H1 (cell line): ENCODE data around the gene HDAC9. TPM values are rescaled to one million over a fixed set of nuclear protein-coding genes. Genes with fewer than 3 reads are reported as not detected.

Source experiments
- CTCF ChIA-PET: fragments of 300-600 bp; sonication (Branson Sonifier 250); formaldehyde crosslinking; loops from one replicate; lab custom pipeline; 2021; ENCODE audit not compliant: partially characterized antibody; lab: Charles Lee
- POLR2A ChIA-PET: fragments of 300-600 bp; sonication (Branson Sonifier 250); formaldehyde crosslinking; loops from one replicate; lab custom pipeline; 2021; ENCODE audit warnings: inconsistent platforms; ENCODE audit not compliant: partially characterized antibody; lab: Charles Lee
- DNase-seq, 2 experiments: peaks; one replicate each; pipeline versions ENCODE4 v3.0.0 to v3.0.0-alpha.2; 2010 to 2022; ENCODE audit warnings: low spot score in 2 of 2, low read depth in 1 of 2, mixed read lengths in 1 of 2
- FAIRE-seq: peaks from 2 replicates; lab custom pipeline; 2011; peaks lifted over from hg19 to GRCh38; lab: Jason Lieb, UNC
- H2AFZ ChIP-seq: 2 replicates; pipeline ENCODE4 v1.8.1; 2012; ENCODE audit warnings: low read length, inconsistent platforms
- H2AK5ac ChIP-seq: 2 replicates; pipeline ENCODE4 v1.6.1; 2013; ENCODE audit warnings: low read depth, low read length
- H2BK120ac ChIP-seq: replicated peaks from 2 replicates; pipeline ENCODE3; 2013; ENCODE audit warnings: low read depth, low read length, inconsistent platforms
- H2BK12ac ChIP-seq: 2 replicates; pipeline ENCODE4 v1.6.1; 2013; ENCODE audit warnings: low read depth, low read length
- H2BK15ac ChIP-seq: 2 replicates; pipeline ENCODE4 v1.6.1; 2013; ENCODE audit warnings: low read length
- H2BK20ac ChIP-seq: 2 replicates; pipeline ENCODE4 v1.6.1; 2013; ENCODE audit warnings: low read length
- H2BK5ac ChIP-seq: 2 replicates; pipeline ENCODE4 v1.6.1; 2013; ENCODE audit warnings: low read depth, low read length
- H3K14ac ChIP-seq: 2 replicates; pipeline ENCODE4 v1.6.1; 2013; ENCODE audit warnings: inconsistent platforms; ENCODE audit not compliant: insufficient read length
- H3K18ac ChIP-seq: 2 replicates; pipeline ENCODE4 v1.6.1; 2013; ENCODE audit warnings: low read length; ENCODE audit errors: extremely low read depth
- H3K23ac ChIP-seq: 2 replicates; pipeline ENCODE4 v1.6.1; 2013; ENCODE audit warnings: inconsistent platforms; ENCODE audit not compliant: insufficient read length
- H3K23me2 ChIP-seq: 2 replicates; pipeline ENCODE4 v1.6.1; 2013; ENCODE audit warnings: low read depth, low read length
- H3K27ac ChIP-seq: 2 replicates; pipeline ENCODE4 v1.6.1; 2011; ENCODE audit warnings: low read depth, low read length, inconsistent platforms
- H3K27me3 ChIP-seq, 4 experiments: replicated peaks in 1 of 4; 1 replicate in 1 of 4; 2 replicates in 3 of 4; pipeline versions ENCODE4 v1.6.1 to v1.8.1; 2011 to 2013; ENCODE audit warnings: low read length in 3 of 4, mild to moderate bottlenecking in 3 of 4, inconsistent platforms in 2 of 4, mixed read lengths in 2 of 4, moderate library complexity in 1 of 4; ENCODE audit not compliant: control insufficient read depth in 3 of 4, insufficient read depth in 3 of 4; ENCODE audit errors: extremely low read depth in 1 of 4
- H3K36me3 ChIP-seq, 4 experiments: 2 replicates each; pipeline versions ENCODE4 v1.6.1 to v1.8.1; 2011 to 2013; ENCODE audit warnings: mild to moderate bottlenecking in 4 of 4, low read length in 3 of 4, moderate library complexity in 2 of 4, control low read depth in 1 of 4, inconsistent platforms in 1 of 4; ENCODE audit not compliant: insufficient read depth in 4 of 4, control insufficient read depth in 2 of 4
- H3K4ac ChIP-seq: replicated peaks from 2 replicates; pipeline ENCODE3; 2013; ENCODE audit warnings: low read length, low read depth, mixed read lengths, inconsistent platforms; ENCODE audit not compliant: insufficient read length
- H3K4me1 ChIP-seq, 4 experiments: replicated peaks in 1 of 4; 1 replicate in 1 of 4; 2 replicates in 3 of 4; pipeline versions ENCODE4 v1.6.1 to v1.8.1; 2011 to 2013; ENCODE audit warnings: low read length in 3 of 4, inconsistent platforms in 2 of 4, mixed read lengths in 1 of 4; ENCODE audit not compliant: insufficient read depth in 4 of 4, control insufficient read depth in 3 of 4
- H3K4me2 ChIP-seq, 2 experiments: 2 replicates each; pipeline versions ENCODE4 v1.6.1 to v1.8.1; 2011 to 2013; ENCODE audit warnings: low read depth in 2 of 2, low read length in 2 of 2, control low read depth in 1 of 2, inconsistent platforms in 1 of 2, mild to moderate bottlenecking in 1 of 2; ENCODE audit not compliant: insufficient read depth in 1 of 2
- H3K4me3 ChIP-seq, 4 experiments: fragments of 200-600, 300-600 bp in 1 of 4; sonication (generic), shearing (Covaris generic), sonication (Bioruptor Twin) in 1 of 4; 2 replicates each; pipeline versions ENCODE4 v1.5.1 to v1.8.1; 2011 to 2016; ENCODE audit warnings: low read length in 4 of 4, low read depth in 3 of 4, control low read depth in 2 of 4, inconsistent platforms in 2 of 4, mild to moderate bottlenecking in 2 of 4, mixed read lengths in 1 of 4, moderate library complexity in 1 of 4; ENCODE audit not compliant: insufficient read depth in 2 of 4; ENCODE audit errors: extremely low read depth in 1 of 4
- H3K56ac ChIP-seq: replicated peaks from 2 replicates; pipeline ENCODE3; 2013; ENCODE audit warnings: low read depth, mild to moderate bottlenecking, mixed read lengths, low read length, inconsistent platforms; ENCODE audit not compliant: insufficient read length
- H3K79me1 ChIP-seq: 2 replicates; pipeline ENCODE4 v1.6.1; 2013; ENCODE audit warnings: low read depth, low read length, control low read depth
- H3K79me2 ChIP-seq, 2 experiments: 2 replicates each; pipeline versions ENCODE4 v1.6.1 to v1.8.1; 2012 to 2013; ENCODE audit warnings: low read length in 2 of 2, mild to moderate bottlenecking in 2 of 2, inconsistent platforms in 1 of 2; ENCODE audit not compliant: insufficient read depth in 2 of 2, control insufficient read depth in 1 of 2
- H3K9ac ChIP-seq, 4 experiments: replicated peaks in 1 of 4; 1 replicate in 1 of 4; 2 replicates in 3 of 4; pipeline versions ENCODE4 v1.6.1 to v1.8.1; 2011 to 2013; ENCODE audit warnings: low read depth in 3 of 4, low read length in 3 of 4, control low read depth in 2 of 4, mild to moderate bottlenecking in 2 of 4, moderate library complexity in 2 of 4, inconsistent platforms in 1 of 4; ENCODE audit errors: extremely low read depth in 1 of 4
- H3K9me3 ChIP-seq, 2 experiments: 2 replicates each; pipeline versions ENCODE4 v1.6.1 to v1.8.1; 2012 to 2013; ENCODE audit warnings: mild to moderate bottlenecking in 2 of 2, moderate library complexity in 2 of 2, control low read depth in 1 of 2, inconsistent platforms in 1 of 2, low read depth in 1 of 2, low read length in 1 of 2, mixed read lengths in 1 of 2; ENCODE audit not compliant: insufficient read depth in 2 of 2
- H4K20me1 ChIP-seq, 2 experiments: replicated peaks in 1 of 2; 2 replicates each; pipeline versions ENCODE3 to v1.8.1; 2011 to 2013; ENCODE audit warnings: inconsistent platforms in 2 of 2, low read length in 2 of 2, mild to moderate bottlenecking in 1 of 2; ENCODE audit not compliant: insufficient read depth in 2 of 2, control insufficient read depth in 1 of 2
- H4K5ac ChIP-seq: 2 replicates; pipeline ENCODE4 v1.6.1; 2013; ENCODE audit warnings: low read length, low read depth, mixed read lengths, inconsistent platforms; ENCODE audit not compliant: insufficient read length
- H4K8ac ChIP-seq: 2 replicates; pipeline ENCODE4 v1.8.0; 2013; ENCODE audit warnings: mild to moderate bottlenecking, moderate library complexity, low read length, inconsistent platforms; ENCODE audit not compliant: insufficient read depth; ENCODE audit errors: extremely low read depth
- H4K91ac ChIP-seq: replicated peaks from 2 replicates; pipeline ENCODE3; 2013; ENCODE audit warnings: low read length, mixed read lengths, inconsistent platforms; ENCODE audit not compliant: insufficient read length
- BRCA1 ChIP-seq: IDR thresholded peaks from 2 replicates; pipeline ENCODE4 v1.6.1; 2012; ENCODE audit warnings: low read depth, low read length, improper control_type of control experiment
- CBX8 ChIP-seq: fragments of 300-800, 300-1000 bp; sonication (generic); IDR thresholded peaks from 2 replicates; pipeline ENCODE4 v1.7.1; 2016; ENCODE audit warnings: low read depth, low read length, borderline replicate concordance
- EGR1 ChIP-seq: IDR thresholded peaks from 2 replicates; pipeline ENCODE4 v1.6.1; 2011; ENCODE audit warnings: low read depth, low read length, borderline replicate concordance
- EP300 ChIP-seq, 2 experiments: IDR thresholded peaks; 1 replicate in 1 of 2; 2 replicates in 1 of 2; pipeline ENCODE4 v1.6.1; 2011 to 2012; ENCODE audit warnings: low read depth in 2 of 2, low read length in 2 of 2, mild to moderate bottlenecking in 2 of 2, borderline replicate concordance in 1 of 2, inconsistent platforms in 1 of 2, moderate library complexity in 1 of 2
- JUND ChIP-seq: IDR thresholded peaks from 2 replicates; pipeline ENCODE4 v1.6.1; 2011; ENCODE audit warnings: mild to moderate bottlenecking, improper control_type of control experiment, low read length
- POU5F1 ChIP-seq: IDR thresholded peaks from 2 replicates; pipeline ENCODE4 v1.6.1; 2011; ENCODE audit warnings: low read depth, mild to moderate bottlenecking, low read length, moderate library complexity
- SIRT6 ChIP-seq: IDR thresholded peaks from one replicate; pipeline ENCODE4 v1.7.1; 2012; ENCODE audit warnings: low read length, inconsistent platforms
- SP2 ChIP-seq: IDR thresholded peaks from 2 replicates; pipeline ENCODE4 v1.6.1; 2012; ENCODE audit warnings: mild to moderate bottlenecking, low read length, inconsistent platforms
- SRF ChIP-seq: IDR thresholded peaks from 2 replicates; pipeline ENCODE4 v1.6.1; 2011; ENCODE audit warnings: mild to moderate bottlenecking, low read depth, low read length, moderate library complexity
- WGBS, 2 experiments: shearing (Covaris generic) in 1 of 2; methylation state at CpG; one replicate each; pipeline versions ENCODE4 v1.1.6 to v1.1.7; 2013 to 2015; ENCODE audit warnings: low lambda C conversion rate in 2 of 2, mixed read lengths in 2 of 2, inconsistent platforms in 1 of 2, low coverage in 1 of 2, missing lambda C conversion rate in 1 of 2; ENCODE audit not compliant: insufficient replicate concordance in 2 of 2, insufficient coverage in 1 of 2, insufficient read length in 1 of 2; ENCODE audit errors: extremely low coverage in 1 of 2, missing lambda C conversion rate in 1 of 2; 5-methylcytosine and 5-hydroxymethylcytosine counted together
- polyA plus RNA-seq, 7 experiments: library from polyadenylated mRNA; depleted of rRNA in 3 of 7; stranded (reverse) in 5 of 7; unstranded in 2 of 7; fragments of >200 nt in 5 of 7; fragments of 200-250 nt in 2 of 7; gene quantifications; 1 replicate in 5 of 7; 2 replicates in 1 of 7; 4 replicates in 1 of 7; pipeline versions ENCODE4 v1.2.1 to v1.2.3, GENCODE V29; 2011 to 2013; ENCODE audit warnings: missing spikeins in 2 of 7, mixed read lengths in 2 of 7
- total RNA-seq: library from RNA; stranded (reverse); fragmentation: NEBNext Ultra II Directional; extraction: Animal tissue kit (Norgen Biotek cat#: 25700); gene quantifications from 2 replicates; pipeline ENCODE4 v1.2.1, GENCODE V29; 2021
- TF ChIP-seq, protein P1 (sequence below): IDR thresholded peaks from 2 replicates; pipeline ENCODE4 v1.6.1; 2012; ENCODE audit warnings: inconsistent platforms
- TF ChIP-seq, protein P2 (sequence below): IDR thresholded peaks from 2 replicates; pipeline ENCODE4 v1.6.1; 2011; ENCODE audit warnings: low read length, improper control_type of control experiment
- TF ChIP-seq, protein P3 (sequence below): IDR thresholded peaks from 2 replicates; pipeline ENCODE4 v1.6.1; 2011; ENCODE audit warnings: low read depth, mild to moderate bottlenecking, low read length; ENCODE audit not compliant: insufficient read depth

Gene HDAC9
- total and polyA plus RNA-seq, 2 of the 8 experiments (the other 6 are each of a cell fraction or from before 2014, with no cell fraction given) = 9.5 to 13.1 TPM

- H2AK5ac ChIP-seq = no peak overlapping the region
- no peak overlapping the region for H3K23ac ChIP-seq
- FAIRE-seq (no peak), DNase-seq (no peak)
- no peak overlapping the region for H3K4me3 ChIP-seq
- H3K4me1 ChIP-seq = no peaks in the 10 kb centered on the region
- no peak overlapping the region for H3K56ac ChIP-seq
- H2AFZ ChIP-seq = no peak overlapping the region
- ChIA-PET POLR2A (no interaction called here), CTCF (interaction anchor here (0.7 kb wide), 1 partner anchor 316 kb away, joined by 3 read pairs; no protein-coding TSS in a partner anchor)
- no peak overlapping the region for H3K4ac ChIP-seq
- H3K9ac ChIP-seq = no peak overlapping the region
- no peaks in the 10 kb centered on the region for H3K23me2 ChIP-seq
- no peaks in the 10 kb centered on the region for H3K79me1 ChIP-seq
- H4K8ac ChIP-seq = no peak overlapping the region
- no peak overlapping the region for H2BK120ac ChIP-seq
- WGBS, 2 experiments = 94% methylated on average over 1 of the region's 1 CpG; no CpG with 5 or more reads in 1 of the 2 experiments
- H4K91ac ChIP-seq = no peak overlapping the region
- no peak overlapping the region for H2BK5ac ChIP-seq
- H3K79me2 ChIP-seq = no peaks in the 10 kb centered on the region
- no peak overlapping the region for H2BK20ac ChIP-seq
- no peak overlapping the region for H3K14ac ChIP-seq
- no peaks in the 10 kb centered on the region for H3K36me3 ChIP-seq
- no peak for TF ChIP-seq BRCA1
- TF ChIP-seq CBX8 = no peak
- TF ChIP-seq, protein P1, sequence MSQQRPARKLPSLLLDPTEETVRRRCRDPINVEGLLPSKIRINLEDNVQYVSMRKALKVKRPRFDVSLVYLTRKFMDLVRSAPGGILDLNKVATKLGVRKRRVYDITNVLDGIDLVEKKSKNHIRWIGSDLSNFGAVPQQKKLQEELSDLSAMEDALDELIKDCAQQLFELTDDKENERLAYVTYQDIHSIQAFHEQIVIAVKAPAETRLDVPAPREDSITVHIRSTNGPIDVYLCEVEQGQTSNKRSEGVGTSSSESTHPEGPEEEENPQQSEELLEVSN = no peak
- no peak for TF ChIP-seq EGR1
- TF ChIP-seq, protein P2, sequence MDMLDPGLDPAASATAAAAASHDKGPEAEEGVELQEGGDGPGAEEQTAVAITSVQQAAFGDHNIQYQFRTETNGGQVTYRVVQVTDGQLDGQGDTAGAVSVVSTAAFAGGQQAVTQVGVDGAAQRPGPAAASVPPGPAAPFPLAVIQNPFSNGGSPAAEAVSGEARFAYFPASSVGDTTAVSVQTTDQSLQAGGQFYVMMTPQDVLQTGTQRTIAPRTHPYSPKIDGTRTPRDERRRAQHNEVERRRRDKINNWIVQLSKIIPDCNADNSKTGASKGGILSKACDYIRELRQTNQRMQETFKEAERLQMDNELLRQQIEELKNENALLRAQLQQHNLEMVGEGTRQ = no peak
- TF ChIP-seq POU5F1 = no peak
- no peak for TF ChIP-seq SP2
- no peak for TF ChIP-seq SRF
- TF ChIP-seq JUND = no peak
- no peak for TF ChIP-seq EP300 (IDR thresholded peaks at IDR 0.05; ENCODE audit: borderline replicate concordance in 1 of 2, low read depth in 2 of 2, low read length in 2 of 2)
- TF ChIP-seq SIRT6 = no peak
- TF ChIP-seq, protein P3, sequence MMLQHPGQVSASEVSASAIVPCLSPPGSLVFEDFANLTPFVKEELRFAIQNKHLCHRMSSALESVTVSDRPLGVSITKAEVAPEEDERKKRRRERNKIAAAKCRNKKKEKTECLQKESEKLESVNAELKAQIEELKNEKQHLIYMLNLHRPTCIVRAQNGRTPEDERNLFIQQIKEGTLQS = no peak
- no peaks in the 10 kb centered on the region for H4K20me1 ChIP-seq
- no peaks in the 10 kb centered on the region for H3K9me3 ChIP-seq
- peaks cover 0 to 1% (median 0%) of the 10 kb centered on the region in 4 experiments; a peak in 1 of 7 replicates for H3K27me3 ChIP-seq
- H2BK12ac ChIP-seq = no peak overlapping the region
- H3K27ac ChIP-seq = no peak overlapping the region
- no peak overlapping the region for H2BK15ac ChIP-seq
- no peak overlapping the region for H4K5ac ChIP-seq
- H3K18ac ChIP-seq = no peak overlapping the region
- no peak overlapping the region for H3K4me2 ChIP-seq
These were observed 171.9 kb downstream of the HDAC9 start for GRCh38 chr7:18667466-18667865.
